GM19035 (cell line): ENCODE measurements around the gene FURIN.
"Not testable (repeated sequence)": the region's sequence is repeated elsewhere in the genome, so short reads cannot be mapped to it uniquely, and the experiment has no call there.

Experiments used
- ATAC-seq: cut with Tn5 transposase; IDR thresholded peaks from one replicate; pipeline ENCODE4 v1.9.1; 2021; ENCODE audit not compliant: unreplicated experiment

FURIN gene

GRCh38 chr15:90901175-90902039 lies 33.0 kb downstream of the FURIN start:
- no peak for ATAC-seq

- peak; percentile 71 for ATAC-seq
Observed at GRCh38 chr15:90902040-90902839, 33.9 kb downstream of the FURIN start.

- ATAC-seq = peak; percentile 63
Observed at GRCh38 chr15:90902840-90903732, 34.7 kb downstream of the FURIN start, which contains the start of gene MAN2A2. Gene MAN2A2, plus strand, starts transcription at chr15:90903302. Its CDS starts 906 bp downstream, at chr15:90904208.

GRCh38 chr15:90903733-90904536 lies 35.5 kb downstream of the FURIN start:
- no peak for ATAC-seq

GRCh38 chr15:90904746-90905145 lies 36.4 kb downstream of the FURIN start:
- ATAC-seq = no peak

- ATAC-seq = no peak
Observed at GRCh38 chr15:90905306-90906180, 37.2 kb downstream of the FURIN start.

GRCh38 chr15:90906181-90906849 lies 37.9 kb downstream of the FURIN start:
- no peak for ATAC-seq

- ATAC-seq = no peak
Observed at GRCh38 chr15:90907051-90907660, 38.8 kb downstream of the FURIN start.

- ATAC-seq = no peak
Observed at GRCh38 chr15:90907838-90908507, 39.6 kb downstream of the FURIN start.

- ATAC-seq = not testable (repeated sequence)
Observed at GRCh38 chr15:90909449-90909848, 41.1 kb downstream of the FURIN start.

- no peak for ATAC-seq
Observed at GRCh38 chr15:90909976-90910375, 41.6 kb downstream of the FURIN start.

GRCh38 chr15:90910441-90911301 lies 42.3 kb downstream of the FURIN start:
- no peak for ATAC-seq

- ATAC-seq = no peak
Observed at GRCh38 chr15:90911302-90911623, 42.9 kb downstream of the FURIN start.

GRCh38 chr15:90911906-90912769 lies 43.8 kb downstream of the FURIN start:
- ATAC-seq = no peak

- no peak for ATAC-seq
Observed at GRCh38 chr15:90912770-90913075, 44.3 kb downstream of the FURIN start.

GRCh38 chr15:90913398-90913944 lies 45.1 kb downstream of the FURIN start:
- no peak for ATAC-seq
